H1 (cell line): ENCODE measurements around the gene CPSF7. TPM values are rescaled to one million over a fixed set of nuclear protein-coding genes. Genes with fewer than 3 reads are reported as not detected.

ENCODE experiments used
- CTCF ChIA-PET: fragments of 300-600 bp; sonication (Branson Sonifier 250); formaldehyde crosslinking; loops from one replicate; lab custom pipeline; 2021; ENCODE audit not compliant: partially characterized antibody; lab: Charles Lee
- POLR2A ChIA-PET: fragments of 300-600 bp; sonication (Branson Sonifier 250); formaldehyde crosslinking; loops from one replicate; lab custom pipeline; 2021; ENCODE audit warnings: inconsistent platforms; ENCODE audit not compliant: partially characterized antibody; lab: Charles Lee
- DNase-seq, 2 experiments: peaks; one replicate each; pipeline versions ENCODE4 v3.0.0 to v3.0.0-alpha.2; 2010 to 2022; ENCODE audit warnings: low spot score in 2 of 2, low read depth in 1 of 2, mixed read lengths in 1 of 2
- FAIRE-seq: peaks from 2 replicates; lab custom pipeline; 2011; peaks lifted over from hg19 to GRCh38; lab: Jason Lieb, UNC
- H2AFZ ChIP-seq: 2 replicates; pipeline ENCODE4 v1.8.1; 2012; ENCODE audit warnings: low read length, inconsistent platforms
- H2AK5ac ChIP-seq: 2 replicates; pipeline ENCODE4 v1.6.1; 2013; ENCODE audit warnings: low read depth, low read length
- H2BK120ac ChIP-seq: replicated peaks from 2 replicates; pipeline ENCODE3; 2013; ENCODE audit warnings: low read depth, low read length, inconsistent platforms
- H2BK12ac ChIP-seq: 2 replicates; pipeline ENCODE4 v1.6.1; 2013; ENCODE audit warnings: low read depth, low read length
- H2BK15ac ChIP-seq: 2 replicates; pipeline ENCODE4 v1.6.1; 2013; ENCODE audit warnings: low read length
- H2BK20ac ChIP-seq: 2 replicates; pipeline ENCODE4 v1.6.1; 2013; ENCODE audit warnings: low read length
- H2BK5ac ChIP-seq: 2 replicates; pipeline ENCODE4 v1.6.1; 2013; ENCODE audit warnings: low read depth, low read length
- H3K14ac ChIP-seq: 2 replicates; pipeline ENCODE4 v1.6.1; 2013; ENCODE audit warnings: inconsistent platforms; ENCODE audit not compliant: insufficient read length
- H3K18ac ChIP-seq: 2 replicates; pipeline ENCODE4 v1.6.1; 2013; ENCODE audit warnings: low read length; ENCODE audit errors: extremely low read depth
- H3K23ac ChIP-seq: 2 replicates; pipeline ENCODE4 v1.6.1; 2013; ENCODE audit warnings: inconsistent platforms; ENCODE audit not compliant: insufficient read length
- H3K23me2 ChIP-seq: 2 replicates; pipeline ENCODE4 v1.6.1; 2013; ENCODE audit warnings: low read depth, low read length
- H3K27ac ChIP-seq: 2 replicates; pipeline ENCODE4 v1.6.1; 2011; ENCODE audit warnings: low read depth, low read length, inconsistent platforms
- H3K27me3 ChIP-seq, 4 experiments: replicated peaks in 1 of 4; 1 replicate in 1 of 4; 2 replicates in 3 of 4; pipeline versions ENCODE4 v1.6.1 to v1.8.1; 2011 to 2013; ENCODE audit warnings: low read length in 3 of 4, mild to moderate bottlenecking in 3 of 4, inconsistent platforms in 2 of 4, mixed read lengths in 2 of 4, moderate library complexity in 1 of 4; ENCODE audit not compliant: control insufficient read depth in 3 of 4, insufficient read depth in 3 of 4; ENCODE audit errors: extremely low read depth in 1 of 4
- H3K36me3 ChIP-seq, 4 experiments: 2 replicates each; pipeline versions ENCODE4 v1.6.1 to v1.8.1; 2011 to 2013; ENCODE audit warnings: mild to moderate bottlenecking in 4 of 4, low read length in 3 of 4, moderate library complexity in 2 of 4, control low read depth in 1 of 4, inconsistent platforms in 1 of 4; ENCODE audit not compliant: insufficient read depth in 4 of 4, control insufficient read depth in 2 of 4
- H3K4ac ChIP-seq: replicated peaks from 2 replicates; pipeline ENCODE3; 2013; ENCODE audit warnings: low read length, low read depth, mixed read lengths, inconsistent platforms; ENCODE audit not compliant: insufficient read length
- H3K4me1 ChIP-seq, 4 experiments: replicated peaks in 1 of 4; 1 replicate in 1 of 4; 2 replicates in 3 of 4; pipeline versions ENCODE4 v1.6.1 to v1.8.1; 2011 to 2013; ENCODE audit warnings: low read length in 3 of 4, inconsistent platforms in 2 of 4, mixed read lengths in 1 of 4; ENCODE audit not compliant: insufficient read depth in 4 of 4, control insufficient read depth in 3 of 4
- H3K4me2 ChIP-seq, 2 experiments: 2 replicates each; pipeline versions ENCODE4 v1.6.1 to v1.8.1; 2011 to 2013; ENCODE audit warnings: low read depth in 2 of 2, low read length in 2 of 2, control low read depth in 1 of 2, inconsistent platforms in 1 of 2, mild to moderate bottlenecking in 1 of 2; ENCODE audit not compliant: insufficient read depth in 1 of 2
- H3K4me3 ChIP-seq, 4 experiments: fragments of 200-600, 300-600 bp in 1 of 4; sonication (generic), shearing (Covaris generic), sonication (Bioruptor Twin) in 1 of 4; 2 replicates each; pipeline versions ENCODE4 v1.5.1 to v1.8.1; 2011 to 2016; ENCODE audit warnings: low read length in 4 of 4, low read depth in 3 of 4, control low read depth in 2 of 4, inconsistent platforms in 2 of 4, mild to moderate bottlenecking in 2 of 4, mixed read lengths in 1 of 4, moderate library complexity in 1 of 4; ENCODE audit not compliant: insufficient read depth in 2 of 4; ENCODE audit errors: extremely low read depth in 1 of 4
- H3K56ac ChIP-seq: replicated peaks from 2 replicates; pipeline ENCODE3; 2013; ENCODE audit warnings: low read depth, mild to moderate bottlenecking, mixed read lengths, low read length, inconsistent platforms; ENCODE audit not compliant: insufficient read length
- H3K79me1 ChIP-seq: 2 replicates; pipeline ENCODE4 v1.6.1; 2013; ENCODE audit warnings: low read depth, low read length, control low read depth
- H3K79me2 ChIP-seq, 2 experiments: 2 replicates each; pipeline versions ENCODE4 v1.6.1 to v1.8.1; 2012 to 2013; ENCODE audit warnings: low read length in 2 of 2, mild to moderate bottlenecking in 2 of 2, inconsistent platforms in 1 of 2; ENCODE audit not compliant: insufficient read depth in 2 of 2, control insufficient read depth in 1 of 2
- H3K9ac ChIP-seq, 4 experiments: replicated peaks in 1 of 4; 1 replicate in 1 of 4; 2 replicates in 3 of 4; pipeline versions ENCODE4 v1.6.1 to v1.8.1; 2011 to 2013; ENCODE audit warnings: low read depth in 3 of 4, low read length in 3 of 4, control low read depth in 2 of 4, mild to moderate bottlenecking in 2 of 4, moderate library complexity in 2 of 4, inconsistent platforms in 1 of 4; ENCODE audit errors: extremely low read depth in 1 of 4
- H3K9me3 ChIP-seq, 2 experiments: 2 replicates each; pipeline versions ENCODE4 v1.6.1 to v1.8.1; 2012 to 2013; ENCODE audit warnings: mild to moderate bottlenecking in 2 of 2, moderate library complexity in 2 of 2, control low read depth in 1 of 2, inconsistent platforms in 1 of 2, low read depth in 1 of 2, low read length in 1 of 2, mixed read lengths in 1 of 2; ENCODE audit not compliant: insufficient read depth in 2 of 2
- H4K20me1 ChIP-seq, 2 experiments: replicated peaks in 1 of 2; 2 replicates each; pipeline versions ENCODE3 to v1.8.1; 2011 to 2013; ENCODE audit warnings: inconsistent platforms in 2 of 2, low read length in 2 of 2, mild to moderate bottlenecking in 1 of 2; ENCODE audit not compliant: insufficient read depth in 2 of 2, control insufficient read depth in 1 of 2
- H4K5ac ChIP-seq: 2 replicates; pipeline ENCODE4 v1.6.1; 2013; ENCODE audit warnings: low read length, low read depth, mixed read lengths, inconsistent platforms; ENCODE audit not compliant: insufficient read length
- H4K8ac ChIP-seq: 2 replicates; pipeline ENCODE4 v1.8.0; 2013; ENCODE audit warnings: mild to moderate bottlenecking, moderate library complexity, low read length, inconsistent platforms; ENCODE audit not compliant: insufficient read depth; ENCODE audit errors: extremely low read depth
- H4K91ac ChIP-seq: replicated peaks from 2 replicates; pipeline ENCODE3; 2013; ENCODE audit warnings: low read length, mixed read lengths, inconsistent platforms; ENCODE audit not compliant: insufficient read length
- POLR2AphosphoS5 ChIP-seq: IDR thresholded peaks from 2 replicates; pipeline ENCODE4 v1.6.1; 2011; ENCODE audit warnings: low read depth, low read length
- TBP ChIP-seq: IDR thresholded peaks from 2 replicates; pipeline ENCODE4 v1.6.1; 2011; ENCODE audit warnings: low read depth, low read length, improper control_type of control experiment
- ZNF274 ChIP-seq: IDR thresholded peaks from 2 replicates; pipeline ENCODE4 v1.7.0; 2012; ENCODE audit warnings: low read length, borderline replicate concordance; ENCODE audit errors: extremely low read depth
- whole genome bisulfite sequencing, 2 experiments: shearing (Covaris generic) in 1 of 2; methylation state at CpG; one replicate each; pipeline versions ENCODE4 v1.1.6 to v1.1.7; 2013 to 2015; ENCODE audit warnings: low lambda C conversion rate in 2 of 2, mixed read lengths in 2 of 2, inconsistent platforms in 1 of 2, low coverage in 1 of 2, missing lambda C conversion rate in 1 of 2; ENCODE audit not compliant: insufficient replicate concordance in 2 of 2, insufficient coverage in 1 of 2, insufficient read length in 1 of 2; ENCODE audit errors: extremely low coverage in 1 of 2, missing lambda C conversion rate in 1 of 2; 5-methylcytosine and 5-hydroxymethylcytosine counted together
- polyA plus RNA-seq, 7 experiments: library from polyadenylated mRNA; depleted of rRNA in 3 of 7; stranded (reverse) in 5 of 7; unstranded in 2 of 7; fragments of >200 nt in 5 of 7; fragments of 200-250 nt in 2 of 7; gene quantifications; 1 replicate in 5 of 7; 2 replicates in 1 of 7; 4 replicates in 1 of 7; pipeline versions ENCODE4 v1.2.1 to v1.2.3, GENCODE V29; 2011 to 2013; ENCODE audit warnings: missing spikeins in 2 of 7, mixed read lengths in 2 of 7
- total RNA-seq: library from RNA; stranded (reverse); fragmentation: NEBNext Ultra II Directional; extraction: Animal tissue kit (Norgen Biotek cat#: 25700); gene quantifications from 2 replicates; pipeline ENCODE4 v1.2.1, GENCODE V29; 2021

Gene CPSF7
- total and polyA plus RNA-seq, 2 of the 8 experiments (the other 6 are each of a cell fraction or from before 2014, with no cell fraction given) = 95.9 to 122 TPM

- H2BK5ac ChIP-seq = no peak overlapping the region
- POLR2A ChIA-PET = interaction anchor here (1.1 to 39.7 kb wide), 8 partner anchors 6 to 64 kb away, joined by 3 to 1106 read pairs (median 60); partner anchors contain the start of genes CPSF7, CYB561A3, DDB1 and SDHAF2
- H3K18ac ChIP-seq = no peak overlapping the region
- no peaks in the 10 kb centered on the region for H3K4me1 ChIP-seq
- FAIRE-seq = no peak
- no peak overlapping the region for H3K9ac ChIP-seq
- no peak overlapping the region for H2AFZ ChIP-seq
- no peak overlapping the region for H2BK20ac ChIP-seq
- H3K27me3 ChIP-seq = no peaks in the 10 kb centered on the region
- H3K23ac ChIP-seq = no peak overlapping the region
- no peak overlapping the region for H4K8ac ChIP-seq
- peaks cover 3 to 23% of the 10 kb centered on the region in 2 experiments for H3K79me2 ChIP-seq
- H3K4me3 ChIP-seq = no peak overlapping the region
- H3K79me1 ChIP-seq = peaks cover 3% of the 10 kb centered on the region
- H2BK120ac ChIP-seq = no peak overlapping the region
- TF ChIP-seq TBP (no peak), POLR2AphosphoS5 (no peak), ZNF274 (no peak)
- H2AK5ac ChIP-seq = no peak overlapping the region
- H3K23me2 ChIP-seq = peaks cover 14% of the 10 kb centered on the region
- no peak overlapping the region for H3K14ac ChIP-seq
- H3K4ac ChIP-seq = no peak overlapping the region
- no peak overlapping the region for H2BK15ac ChIP-seq
- 87% methylated on average over 5 of the region's 5 CpGs; no CpG with 5 or more reads in 1 of the 2 experiments for WGBS, 2 experiments
- no peak overlapping the region for H3K4me2 ChIP-seq
- no peak for DNase-seq
- H3K27ac ChIP-seq = no peak overlapping the region
- H3K56ac ChIP-seq = no peak overlapping the region
- CTCF ChIA-PET = interaction anchor here (0.7 to 22.8 kb wide), 7 partner anchors 9 to 153 kb away, joined by 3 to 255 read pairs (median 8); partner anchors contain the start of genes DDB1 and TKFC
- no peaks in the 10 kb centered on the region for H3K9me3 ChIP-seq
- H2BK12ac ChIP-seq = no peak overlapping the region
- no peak overlapping the region for H4K91ac ChIP-seq
- H4K5ac ChIP-seq = no peak overlapping the region
- peaks cover 21 to 49% (median 39%) of the 10 kb centered on the region in 4 experiments for H3K36me3 ChIP-seq
- no peaks in the 10 kb centered on the region for H4K20me1 ChIP-seq
Observed at GRCh38 chr11:61364012-61364675, 65.6 kb downstream of the CPSF7 start.
